ENCODE measurements around the gene PARD3B.

PARD3B gene

GRCh38 chr2:205566606-205567168 is 1021.4 kb downstream of the PARD3B start:
- DNase-seq (ENCODE audit: low read depth) = no peak

GRCh38 chr2:205568620-205569019 is 1023.3 kb downstream of the PARD3B start:
- DNase-seq (ENCODE audit: low read depth) = no peak

DNA sequence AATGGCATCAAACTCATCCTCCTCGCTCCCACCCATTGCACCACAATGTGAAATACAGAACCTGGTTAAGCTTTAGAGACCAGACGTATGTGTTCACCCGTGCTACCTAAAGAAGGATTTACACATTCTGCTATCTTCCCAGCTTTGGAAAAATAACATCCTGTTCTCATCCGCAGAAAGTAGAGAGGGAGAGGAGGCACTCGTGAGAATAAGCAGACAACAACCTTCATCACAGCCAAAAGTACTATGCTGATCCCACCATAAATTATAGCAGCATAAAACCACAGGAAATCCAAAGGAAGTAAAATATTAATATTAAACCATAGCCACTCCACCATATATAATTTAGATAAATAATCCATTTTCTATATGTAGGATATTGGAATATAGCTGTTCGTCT is 1025.4 kb downstream of the PARD3B start:
- no peak for DNase-seq (ENCODE audit: low read depth)

GRCh38 chr2:205571360-205571959 is 1026.2 kb downstream of the PARD3B start:
- DNase-seq (ENCODE audit: low read depth) = no peak

GRCh38 chr2:205574001-205574400 is 1028.7 kb downstream of the PARD3B start:
- no peak for DNase-seq (ENCODE audit: low read depth)

- DNase-seq (ENCODE audit: low read depth) = no peak
These were observed 1034.1 kb downstream of the PARD3B start for GRCh38 chr2:205579335-205579734.

DNA sequence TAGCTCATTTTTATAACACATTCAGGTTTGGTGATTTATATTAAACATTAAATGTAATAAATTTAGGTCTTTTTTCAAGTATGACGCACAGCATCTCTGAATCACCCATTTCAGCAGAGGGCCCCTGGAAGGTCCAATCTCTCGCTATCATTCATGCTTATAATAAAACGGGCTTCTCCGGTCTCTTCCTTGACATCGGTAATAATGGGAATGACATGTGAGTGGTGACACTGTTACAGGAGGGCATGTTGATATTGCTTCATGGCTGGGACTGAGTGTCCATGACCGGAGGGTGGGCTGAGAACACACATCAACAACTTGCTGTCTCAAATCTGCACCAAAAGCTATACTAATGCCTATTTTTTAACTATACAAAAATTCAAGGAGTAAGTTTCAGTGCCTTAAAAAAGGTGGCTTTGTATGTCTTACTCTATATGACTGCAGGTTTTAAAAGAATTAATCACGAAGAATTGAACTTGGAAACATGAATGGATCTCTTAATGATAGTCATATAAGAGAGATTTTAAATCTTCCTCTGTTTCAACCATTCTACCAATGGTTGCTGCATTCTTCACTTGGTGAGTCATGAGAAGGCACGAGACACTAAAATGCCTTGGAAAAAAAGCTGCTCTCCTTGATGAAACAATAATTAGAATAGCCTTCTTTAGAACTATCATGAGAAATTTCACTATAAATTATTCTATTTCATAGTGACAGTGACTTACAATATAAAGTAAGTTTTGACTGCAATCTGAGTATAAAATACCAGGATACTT is 1035.1 kb downstream of the PARD3B start:
- DNase-seq (ENCODE audit: low read depth) = no peak

DNA sequence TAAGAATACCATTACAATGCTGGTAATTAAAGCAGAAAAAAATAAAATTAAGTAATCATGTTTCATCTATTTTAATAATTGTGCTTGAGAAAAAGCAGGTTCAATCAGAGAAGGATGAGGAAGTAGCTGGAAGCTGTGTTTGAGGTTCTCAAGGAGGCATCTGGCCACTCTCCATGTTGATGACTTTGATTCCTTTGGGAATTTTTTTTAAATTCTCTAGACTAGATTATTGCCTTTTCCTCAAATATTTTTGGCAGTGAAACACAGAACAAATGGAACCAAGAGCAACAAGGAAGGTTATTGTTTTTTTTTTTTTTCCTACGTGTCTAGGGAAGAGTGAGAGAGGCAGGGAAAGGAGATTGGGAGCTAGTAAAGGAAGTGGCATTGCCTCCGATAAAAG is 1037.1 kb downstream of the PARD3B start:
- no peak for DNase-seq (ENCODE audit: low read depth)

DNA sequence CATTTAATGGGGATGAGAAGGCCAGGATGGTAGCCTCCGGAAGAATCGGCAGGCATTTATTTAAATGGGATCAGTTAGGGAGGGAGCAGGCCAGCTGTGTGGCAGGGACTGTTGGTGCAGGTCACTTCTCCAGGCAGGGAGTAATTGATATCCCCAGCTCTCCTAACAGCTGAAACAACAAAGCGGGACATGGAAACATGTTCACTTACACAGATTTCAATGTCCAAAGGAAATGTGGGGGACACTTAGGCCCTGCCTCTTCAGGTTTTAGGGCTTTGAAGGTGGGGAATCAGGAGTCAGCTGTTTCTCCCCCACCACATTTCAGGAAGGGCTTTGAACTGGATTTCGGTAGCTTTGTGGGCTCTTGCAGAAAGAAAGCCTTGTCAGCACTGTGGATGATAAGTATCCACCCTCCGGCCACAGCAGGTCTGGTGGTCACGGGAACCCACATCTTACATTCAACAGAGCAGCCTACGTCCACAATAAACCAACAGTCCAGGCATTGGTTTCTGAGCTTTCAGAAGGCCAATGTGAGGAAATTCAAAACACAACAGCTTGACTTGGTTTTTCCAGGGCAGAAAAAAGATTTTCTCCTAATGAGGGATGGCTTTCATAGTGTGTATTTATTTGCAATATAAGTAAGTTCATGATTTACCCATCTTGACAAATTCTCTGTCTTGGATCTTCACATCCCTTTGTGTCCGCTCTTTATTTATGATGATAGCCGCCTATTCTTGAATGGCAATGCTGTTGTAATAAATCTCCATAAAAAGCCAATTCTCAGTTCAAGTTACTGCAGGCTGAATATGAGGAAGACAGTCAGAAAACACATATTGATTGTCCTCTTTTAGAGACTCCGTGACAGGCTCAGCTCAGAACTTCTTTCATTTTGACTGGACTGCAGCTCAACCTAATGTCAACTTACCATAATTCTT is 1040.4 kb downstream of the PARD3B start:
- no peak for DNase-seq (ENCODE audit: low read depth)

DNA sequence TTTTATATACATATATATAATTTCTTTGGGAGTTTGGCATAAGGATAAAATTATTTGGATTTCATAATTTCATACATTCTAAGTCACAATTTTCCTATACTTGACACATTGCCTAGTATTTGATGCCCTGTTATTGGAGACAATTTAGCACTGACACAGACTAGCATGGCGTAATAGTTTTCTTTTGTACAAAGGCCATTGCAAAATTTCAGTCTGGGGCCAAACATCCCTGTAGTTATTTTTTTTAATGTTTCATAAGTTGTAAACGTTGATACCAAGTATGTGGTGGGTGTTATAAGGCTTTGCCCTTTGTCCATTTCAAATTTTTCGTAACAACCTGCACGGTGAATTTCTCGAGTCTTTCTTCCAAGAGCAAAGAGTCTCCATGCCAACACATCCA is 1041.4 kb downstream of the PARD3B start:
- DNase-seq (ENCODE audit: low read depth) = no peak

GRCh38 chr2:205589479-205589878 is 1044.2 kb downstream of the PARD3B start:
- DNase-seq (ENCODE audit: low read depth) = no peak

- DNase-seq (ENCODE audit: low read depth) = no peak
These were observed 1045.5 kb downstream of the PARD3B start for GRCh38 chr2:205590759-205591158.

DNA sequence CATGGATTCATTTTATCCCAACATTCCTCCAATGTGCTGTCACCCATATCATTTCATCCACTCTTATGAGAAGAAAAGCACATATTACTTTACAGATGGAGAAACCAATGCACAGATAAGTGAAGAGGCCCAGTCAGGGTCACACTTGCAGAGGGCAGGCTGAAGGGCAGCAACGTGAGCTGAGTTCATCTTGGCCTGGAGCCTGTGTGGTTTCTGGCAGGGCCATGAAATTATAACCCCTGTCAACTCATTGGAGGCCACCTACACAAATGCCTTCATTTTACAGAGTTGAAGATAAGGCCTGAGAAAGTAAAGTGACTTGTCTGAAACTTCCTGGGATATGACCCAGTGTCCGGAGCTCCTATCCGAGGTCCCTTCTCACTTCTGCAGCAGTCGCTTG is 1048.6 kb downstream of the PARD3B start:
- DNase-seq (ENCODE audit: low read depth) = no peak

- no peak for DNase-seq (ENCODE audit: low read depth)
These were observed 1051.3 kb downstream of the PARD3B start for GRCh38 chr2:205596581-205596980.

- DNase-seq (ENCODE audit: low read depth) = no peak
These were observed 1060.5 kb downstream of the PARD3B start for GRCh38 chr2:205605638-205606304.

- no peak for DNase-seq (ENCODE audit: low read depth)
These were observed 1061.9 kb downstream of the PARD3B start for GRCh38 chr2:205607146-205607545.

- no peak for DNase-seq (ENCODE audit: low read depth)
These were observed 1063.8 kb downstream of the PARD3B start for GRCh38 chr2:205609113-205609512.

DNA sequence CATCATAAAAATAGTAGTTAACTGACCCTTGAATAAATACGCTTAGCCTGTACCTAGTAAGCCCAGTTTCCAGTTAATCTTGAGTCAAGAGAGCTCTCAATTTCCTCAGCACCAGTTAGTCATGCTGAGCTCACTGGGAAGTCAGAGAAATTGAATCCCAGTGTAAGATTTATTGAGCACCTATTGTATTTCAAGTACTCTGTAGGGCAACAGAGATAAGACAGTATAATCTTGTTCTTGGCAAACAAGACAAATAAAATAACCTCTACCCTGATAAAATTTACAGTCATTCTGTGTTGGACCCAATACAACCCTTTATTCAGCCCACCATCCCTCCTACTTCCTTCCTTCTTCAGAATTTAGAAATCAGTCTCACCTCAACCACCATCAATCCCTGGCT is 1065.2 kb downstream of the PARD3B start:
- DNase-seq (ENCODE audit: low read depth) = no peak

GRCh38 chr2:205612636-205613035 is 1067.4 kb downstream of the PARD3B start:
- DNase-seq (ENCODE audit: low read depth) = no peak

DNA sequence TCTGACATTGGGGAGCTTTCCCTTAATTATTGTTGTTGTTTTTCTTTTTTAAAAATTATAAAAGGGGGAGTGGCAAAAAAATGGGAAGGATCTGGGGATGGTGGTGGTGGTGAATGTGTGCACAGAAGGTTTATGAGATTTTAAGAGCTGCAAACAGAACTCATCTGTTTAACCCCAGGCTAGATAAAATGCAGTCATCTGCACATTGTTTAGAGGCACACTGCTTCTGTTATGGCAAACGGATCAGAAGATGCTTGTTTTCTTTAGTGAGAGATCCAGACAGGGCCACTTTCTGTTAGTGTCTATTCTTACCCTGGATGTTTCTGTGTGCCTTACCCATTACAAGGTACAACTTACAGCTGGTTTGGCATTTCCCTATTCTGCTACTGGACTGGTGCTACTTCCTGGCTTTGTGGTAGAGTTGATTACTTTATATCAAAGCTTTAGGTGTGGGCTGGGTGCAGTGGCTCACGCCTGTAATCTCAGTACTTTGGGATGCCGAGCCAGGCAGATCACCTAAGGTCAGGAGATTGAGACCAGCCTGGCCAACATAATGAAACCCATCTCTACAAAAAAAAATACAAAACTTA is 1068.8 kb downstream of the PARD3B start:
- no peak for DNase-seq (ENCODE audit: low read depth)

GRCh38 chr2:205614965-205615364 is 1069.7 kb downstream of the PARD3B start:
- DNase-seq (ENCODE audit: low read depth) = no peak

All from stimulated activated CD8-positive, alpha-beta memory T cell treated with anti-CD3 and anti-CD28 coated beads, Interleukin-12 subunit alpha, Interleukin-12 subunit beta, amount 100 ng/mL, for 1 hour (primary cell).